22Rv1 (cell line): ENCODE data around the gene SUGCT.
"Not testable (repeated sequence)": the region's sequence is repeated elsewhere in the genome, so short reads cannot be mapped to it uniquely, and the experiment has no call there.

Experiments used
- ZFX ChIP-seq: fragments of 450-650 bp; IDR thresholded peaks from 2 replicates; pipeline ENCODE4 v1.6.1; 2017; ENCODE audit warnings: antibody characterized with exemption, borderline replicate concordance
- TF ChIP-seq, protein P1 (sequence below): fragments of 450-650 bp; IDR thresholded peaks from 2 replicates; pipeline ENCODE4 v1.5.1; 2017; ENCODE audit warnings: mild to moderate bottlenecking

DNA sequence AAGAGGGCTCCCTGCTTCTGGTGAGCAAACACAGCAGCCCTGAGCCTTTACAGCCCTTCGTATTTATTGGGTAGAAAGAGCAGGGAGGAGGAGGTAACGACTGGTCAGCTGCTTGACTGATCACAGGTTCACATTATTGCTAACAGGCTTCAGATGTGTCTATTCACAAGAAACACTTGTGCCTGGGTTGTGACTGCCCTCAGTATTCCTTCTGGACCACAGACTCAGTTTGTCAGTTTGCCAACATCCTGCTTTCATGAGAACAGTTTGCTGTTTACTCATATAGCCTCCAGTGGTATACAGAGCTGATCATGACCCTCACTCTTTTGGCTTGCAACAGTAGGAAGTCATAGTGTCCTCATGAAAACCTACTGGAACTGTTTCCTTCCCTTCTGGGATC is 467.5 kb downstream of the SUGCT start:
- TF ChIP-seq, protein P1, sequence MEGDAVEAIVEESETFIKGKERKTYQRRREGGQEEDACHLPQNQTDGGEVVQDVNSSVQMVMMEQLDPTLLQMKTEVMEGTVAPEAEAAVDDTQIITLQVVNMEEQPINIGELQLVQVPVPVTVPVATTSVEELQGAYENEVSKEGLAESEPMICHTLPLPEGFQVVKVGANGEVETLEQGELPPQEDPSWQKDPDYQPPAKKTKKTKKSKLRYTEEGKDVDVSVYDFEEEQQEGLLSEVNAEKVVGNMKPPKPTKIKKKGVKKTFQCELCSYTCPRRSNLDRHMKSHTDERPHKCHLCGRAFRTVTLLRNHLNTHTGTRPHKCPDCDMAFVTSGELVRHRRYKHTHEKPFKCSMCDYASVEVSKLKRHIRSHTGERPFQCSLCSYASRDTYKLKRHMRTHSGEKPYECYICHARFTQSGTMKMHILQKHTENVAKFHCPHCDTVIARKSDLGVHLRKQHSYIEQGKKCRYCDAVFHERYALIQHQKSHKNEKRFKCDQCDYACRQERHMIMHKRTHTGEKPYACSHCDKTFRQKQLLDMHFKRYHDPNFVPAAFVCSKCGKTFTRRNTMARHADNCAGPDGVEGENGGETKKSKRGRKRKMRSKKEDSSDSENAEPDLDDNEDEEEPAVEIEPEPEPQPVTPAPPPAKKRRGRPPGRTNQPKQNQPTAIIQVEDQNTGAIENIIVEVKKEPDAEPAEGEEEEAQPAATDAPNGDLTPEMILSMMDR: not testable (repeated sequence)
- not testable (repeated sequence) for TF ChIP-seq ZFX
